ENCODE data around the gene ROMO1. TPM values are rescaled to one million over a fixed set of nuclear protein-coding genes. Genes with fewer than 3 reads are reported as not detected.
"Not testable (repeated sequence)": the region's sequence is repeated elsewhere in the genome, so short reads cannot be mapped to it uniquely, and the experiment has no call there.

The ROMO1 gene
- total RNA-seq, 1 experiment from 2014 or later = 173 TPM

- intact Hi-C loops (cut with micrococcal nuclease) = no loop called here
- Mint-ChIP-seq H3K4me3 (ENCODE audit: unreplicated experiment) (no peak overlapping the region), H3K9me3 (ENCODE audit: unreplicated experiment) (no peaks in the 10 kb centered on the region), H3K4me1 (ENCODE audit: insufficient read depth, unreplicated experiment) (peaks cover 6% of the 10 kb centered on the region), H3K27me3 (ENCODE audit: insufficient read depth, unreplicated experiment) (no peaks in the 10 kb centered on the region), H3K36me3 (ENCODE audit: insufficient read depth, unreplicated experiment) (peaks cover 100% of the 10 kb centered on the region), H3K27ac (ENCODE audit: low read depth, unreplicated experiment) (no peak overlapping the region)
- ChIA-PET POLR2A (interaction anchor here (0.7 to 8.8 kb wide), 11 partner anchors 9 to 852 kb away, joined by 3 to 130 read pairs (median 11); partner anchors contain the start of genes CPNE1, NFS1, RBM12 and RBM39), CTCF (interaction anchor here (0.6 to 0.7 kb wide), 4 partner anchors 16 to 163 kb away, joined by 3 to 6 read pairs (median 4); partner anchors contain the start of gene RBM39)
- no peak for DNase-seq (ENCODE audit: unreplicated experiment)
- TF ChIP-seq CTCF (IDR thresholded peaks at IDR 0.05; ENCODE audit: unreplicated experiment) = no peak
- BruUV-seq (replicated peaks) = no TSS peak
Observed at GRCh38 chr20:35720165-35721123, 21.2 kb downstream of the ROMO1 start.

- no peak for TF ChIP-seq CTCF (IDR thresholded peaks at IDR 0.05; ENCODE audit: unreplicated experiment)
- DNase-seq (ENCODE audit: unreplicated experiment) = no peak
- peaks cover 6% of the 10 kb centered on the region for H3K4me1 Mint-ChIP-seq (ENCODE audit: insufficient read depth, unreplicated experiment)
- H3K36me3 Mint-ChIP-seq (ENCODE audit: insufficient read depth, unreplicated experiment) = peaks cover 100% of the 10 kb centered on the region
- no peaks in the 10 kb centered on the region for H3K9me3 Mint-ChIP-seq (ENCODE audit: unreplicated experiment)
- intact Hi-C loops (cut with micrococcal nuclease) = no loop called here
- H3K27me3 Mint-ChIP-seq (ENCODE audit: insufficient read depth, unreplicated experiment) = no peaks in the 10 kb centered on the region
- POLR2A ChIA-PET = interaction anchor here (1.5 to 8.8 kb wide), 5 partner anchors 8 to 22 kb away, joined by 3 to 130 read pairs (median 39); partner anchors contain the start of genes NFS1, RBM39 and ROMO1
- BruUV-seq (replicated peaks) = no TSS peak
- CTCF ChIA-PET = interaction anchor here (0.6 kb wide), 1 partner anchor 21 kb away, joined by 4 read pairs; the partner anchor contains the start of gene RBM39
- H3K4me3 Mint-ChIP-seq (ENCODE audit: unreplicated experiment) = no peak overlapping the region
- no peak overlapping the region for H3K27ac Mint-ChIP-seq (ENCODE audit: low read depth, unreplicated experiment)
Observed at GRCh38 chr20:35721219-35721618, 22.0 kb downstream of the ROMO1 start.

GRCh38 chr20:35721621-35722020, 22.4 kb downstream of the ROMO1 start:
- intact Hi-C loops (cut with micrococcal nuclease) = no loop called here
- H3K27me3 Mint-ChIP-seq (ENCODE audit: insufficient read depth, unreplicated experiment) = no peaks in the 10 kb centered on the region
- no peak overlapping the region for H3K4me3 Mint-ChIP-seq (ENCODE audit: unreplicated experiment)
- peaks cover 100% of the 10 kb centered on the region for H3K36me3 Mint-ChIP-seq (ENCODE audit: insufficient read depth, unreplicated experiment)
- DNase-seq (ENCODE audit: unreplicated experiment) = no peak
- ChIA-PET POLR2A (interaction anchor here (0.8 to 8.8 kb wide), 6 partner anchors 8 to 177 kb away, joined by 3 to 130 read pairs (median 23); partner anchors contain the start of genes NFS1, RBM39 and ROMO1), CTCF (no interaction called here)
- no peak for TF ChIP-seq CTCF (IDR thresholded peaks at IDR 0.05; ENCODE audit: unreplicated experiment)
- no peaks in the 10 kb centered on the region for H3K9me3 Mint-ChIP-seq (ENCODE audit: unreplicated experiment)
- no peak overlapping the region for H3K27ac Mint-ChIP-seq (ENCODE audit: low read depth, unreplicated experiment)
- peaks cover 6% of the 10 kb centered on the region for H3K4me1 Mint-ChIP-seq (ENCODE audit: insufficient read depth, unreplicated experiment)
- no TSS peak for BruUV-seq (replicated peaks)

- H3K9me3 Mint-ChIP-seq (ENCODE audit: unreplicated experiment); H3K27me3 Mint-ChIP-seq (ENCODE audit: insufficient read depth, unreplicated experiment); H3K4me1 Mint-ChIP-seq (ENCODE audit: insufficient read depth, unreplicated experiment); H3K4me3 Mint-ChIP-seq (ENCODE audit: unreplicated experiment); BruUV-seq (replicated peaks); DNase-seq (ENCODE audit: unreplicated experiment); H3K27ac Mint-ChIP-seq (ENCODE audit: low read depth, unreplicated experiment); intact Hi-C loops (cut with micrococcal nuclease): not testable (repeated sequence)
- peaks cover 100% of the 10 kb centered on the region for H3K36me3 Mint-ChIP-seq (ENCODE audit: insufficient read depth, unreplicated experiment)
- ChIA-PET CTCF (interaction anchor here (0.6 to 1.1 kb wide), 4 partner anchors 11 to 378 kb away, joined by 3 to 4 read pairs (median 3); no protein-coding TSS in a partner anchor), POLR2A (interaction anchor here (0.6 to 1.5 kb wide), 5 partner anchors 9 to 17 kb away, joined by 3 to 7 read pairs (median 5); no protein-coding TSS in a partner anchor)
Observed at GRCh38 chr20:35723275-35723639, 24.1 kb downstream of the ROMO1 start.

- ChIA-PET POLR2A (interaction anchor here (0.6 to 1.6 kb wide), 9 partner anchors 9 to 267 kb away, joined by 3 to 7 read pairs (median 3); partner anchors contain the start of genes NFS1, RBM39 and ROMO1), CTCF (interaction anchor here (0.6 to 1.1 kb wide), 4 partner anchors 11 to 379 kb away, joined by 3 to 4 read pairs (median 3); no protein-coding TSS in a partner anchor)
- H3K27me3 Mint-ChIP-seq (ENCODE audit: insufficient read depth, unreplicated experiment); H3K27ac Mint-ChIP-seq (ENCODE audit: low read depth, unreplicated experiment); BruUV-seq (replicated peaks); intact Hi-C loops (cut with micrococcal nuclease); H3K9me3 Mint-ChIP-seq (ENCODE audit: unreplicated experiment); H3K4me1 Mint-ChIP-seq (ENCODE audit: insufficient read depth, unreplicated experiment); DNase-seq (ENCODE audit: unreplicated experiment); H3K4me3 Mint-ChIP-seq (ENCODE audit: unreplicated experiment): not testable (repeated sequence)
- H3K36me3 Mint-ChIP-seq (ENCODE audit: insufficient read depth, unreplicated experiment) = peaks cover 100% of the 10 kb centered on the region
Observed at GRCh38 chr20:35723652-35724320, 24.6 kb downstream of the ROMO1 start.
